GM12875 (cell line): ENCODE measurements around the gene LRBA.
"Not testable (repeated sequence)": the region's sequence is repeated elsewhere in the genome, so short reads cannot be mapped to it uniquely, and the experiment has no call there.

Experiments
- H3K4me3 ChIP-seq: one replicate; pipeline ENCODE4 v1.5.1; 2011; ENCODE audit warnings: low read depth, low read length, control low read depth
- CTCF ChIP-seq: IDR thresholded peaks from 2 replicates; pipeline ENCODE4 v1.5.1; 2011; ENCODE audit warnings: low read depth, mild to moderate bottlenecking, control low read depth, inconsistent platforms, low read length, moderate library complexity, borderline replicate concordance; ENCODE audit not compliant: insufficient read depth

LRBA gene

GRCh38 chr4:150562751-150563150, 452.3 kb downstream of the LRBA start:
- TF ChIP-seq CTCF: no peak

GRCh38 chr4:150562250-150562649, 452.8 kb downstream of the LRBA start:
- no peak for TF ChIP-seq CTCF
- H3K4me3 ChIP-seq: no peak overlapping the region

More at GRCh38 chr4:150562751-150563150, 452.3 kb downstream of the LRBA start:
- no peak overlapping the region for H3K4me3 ChIP-seq

GRCh38 chr4:150561143-150561737, 453.8 kb downstream of the LRBA start:
- H3K4me3 ChIP-seq: no peak overlapping the region
- no peak for TF ChIP-seq CTCF

GRCh38 chr4:150557811-150558210, 457.3 kb downstream of the LRBA start:
- H3K4me3 ChIP-seq: not testable (repeated sequence)

GRCh38 chr4:150547154-150547838, 467.8 kb downstream of the LRBA start:
- no peak overlapping the region for H3K4me3 ChIP-seq

GRCh38 chr4:150546286-150546685, 468.8 kb downstream of the LRBA start:
- no peak for TF ChIP-seq CTCF
- H3K4me3 ChIP-seq: no peak overlapping the region

More at GRCh38 chr4:150547154-150547838, 467.8 kb downstream of the LRBA start:
- TF ChIP-seq CTCF: no peak

- H3K4me3 ChIP-seq: no peak overlapping the region
- no peak for TF ChIP-seq CTCF
Observed at GRCh38 chr4:150543042-150543441, 472.0 kb downstream of the LRBA start.
